Caco-2 (cell line): ENCODE results near the gene NOS1AP. TPM values are rescaled to one million over a fixed set of nuclear protein-coding genes. Genes with fewer than 3 reads are reported as not detected.

Experiments used
- BruUV-seq: library from RNA; stranded (reverse); fragments of 400-500 nt; replicated peaks from 2 replicates; lab custom pipeline; 2021; lab: Mats Ljungman, UMichigan
- CTCF ChIA-PET: fragments of 300-600 bp; sonication (Branson Sonifier 250); formaldehyde crosslinking; loops from one replicate; lab custom pipeline; 2022; ENCODE audit warnings: antibody characterized with exemption; lab: Charles Lee
- POLR2A ChIA-PET: fragments of 300-600 bp; sonication (Branson Sonifier 250); formaldehyde crosslinking; loops from one replicate; lab custom pipeline; 2022; ENCODE audit warnings: antibody characterized with exemption; lab: Charles Lee
- DNase-seq, 2 experiments: peaks; one replicate each; pipeline versions ENCODE4 v3.0.0 to v3.0.0-alpha.2; 2020 to 2022
- H3K27me3 ChIP-seq: replicated peaks from 2 replicates; pipeline ENCODE4 v1.6.0; 2011; ENCODE audit warnings: low read length; ENCODE audit not compliant: control insufficient read depth, insufficient read depth
- H3K36me3 ChIP-seq: 2 replicates; pipeline ENCODE4 v1.5.1; 2011; ENCODE audit warnings: low read length; ENCODE audit not compliant: control insufficient read depth, insufficient read depth
- H3K4me1 ChIP-seq: fragments of 250-450 bp; sonication (Bioruptor Pico); 2 replicates; pipeline ENCODE4 v1.5.1; 2020; ENCODE audit warnings: mild to moderate bottlenecking
- H3K4me3 ChIP-seq: 2 replicates; pipeline ENCODE4 v1.5.1; 2011; ENCODE audit warnings: low read depth, mild to moderate bottlenecking, control low read depth, low read length
- H3K9me3 ChIP-seq: fragments of 250-450 bp; sonication (Bioruptor Pico); 2 replicates; pipeline ENCODE4 v1.5.1; 2020; ENCODE audit warnings: mild to moderate bottlenecking, moderate library complexity
- H3K27ac Mint-ChIP-seq: one replicate; pipeline ENCODE4 v1.8.0; 2022; ENCODE audit warnings: mixed read lengths; ENCODE audit not compliant: unreplicated experiment
- H3K27me3 Mint-ChIP-seq: one replicate; pipeline ENCODE4 v1.8.0; 2022; ENCODE audit warnings: mixed read lengths; ENCODE audit not compliant: insufficient read depth, unreplicated experiment
- H3K36me3 Mint-ChIP-seq: one replicate; pipeline ENCODE4 v1.8.0; 2022; ENCODE audit warnings: mild to moderate bottlenecking, mixed read lengths; ENCODE audit not compliant: insufficient read depth, unreplicated experiment
- H3K4me1 Mint-ChIP-seq: one replicate; pipeline ENCODE4 v1.8.0; 2022; ENCODE audit warnings: low read depth, mixed read lengths; ENCODE audit not compliant: unreplicated experiment
- H3K4me3 Mint-ChIP-seq: one replicate; pipeline ENCODE4 v1.8.0; 2022; ENCODE audit warnings: mild to moderate bottlenecking, moderate library complexity, mixed read lengths; ENCODE audit not compliant: unreplicated experiment
- H3K9me3 Mint-ChIP-seq: one replicate; pipeline ENCODE4 v1.8.0; 2022; ENCODE audit warnings: mixed read lengths; ENCODE audit not compliant: unreplicated experiment
- CTCF ChIP-seq, 2 experiments: fragments of 200-600 bp in 1 of 2; IDR thresholded peaks; 1 replicate in 1 of 2; 2 replicates in 1 of 2; pipeline versions ENCODE4 v1.5.1 to v1.8.0; 2011 to 2022; ENCODE audit warnings: antibody characterized with exemption in 1 of 2, control low read depth in 1 of 2, inconsistent platforms in 1 of 2, low read depth in 1 of 2, low read length in 1 of 2, mild to moderate bottlenecking in 1 of 2, moderate library complexity in 1 of 2; ENCODE audit not compliant: insufficient read depth in 1 of 2, severe bottlenecking in 1 of 2, unreplicated experiment in 1 of 2
- intact Hi-C: fragments of 100-400 bp; cut with micrococcal nuclease; formaldehyde crosslinking; loops from one replicate; pipeline ENCODE4 v1.10.0; 2022; ENCODE audit not compliant: unreplicated experiment
- total RNA-seq: library from RNA; stranded (reverse); gene quantifications from 2 replicates; pipeline ENCODE4 v1.2.3, GENCODE V29; 2022

The NOS1AP gene
- total RNA-seq, 1 experiment from 2014 or later = 5.5 TPM

- Histone ChIP-seq H3K9me3 (no peaks in the 10 kb centered on the region), H3K27me3 (no peaks in the 10 kb centered on the region), H3K4me1 (no peaks in the 10 kb centered on the region), H3K36me3 (no peaks in the 10 kb centered on the region; the same call in 1 of the 2 replicates), H3K4me3 (no peak overlapping the region)
- H3K27me3 Mint-ChIP-seq = no peaks in the 10 kb centered on the region
- no peak for TF ChIP-seq CTCF (IDR thresholded peaks at IDR 0.05; ENCODE audit: insufficient read depth in 1 of 2, low read depth in 1 of 2, low read length in 1 of 2, severe bottlenecking in 1 of 2, unreplicated experiment in 1 of 2)
- CTCF ChIA-PET = interaction anchor here (1.5 kb wide), 1 partner anchor 9 kb away, joined by 3 read pairs; no protein-coding TSS in a partner anchor
- H3K4me3 Mint-ChIP-seq = peak overlapping the region; percentile 63
- intact Hi-C loops = no loop called here
- H3K36me3 Mint-ChIP-seq = no peaks in the 10 kb centered on the region
- no peak overlapping the region for H3K27ac Mint-ChIP-seq
- DNase-seq = no peak
- H3K4me1 Mint-ChIP-seq = no peaks in the 10 kb centered on the region
- POLR2A ChIA-PET = no interaction called here
- no TSS peak for BruUV-seq
- no peaks in the 10 kb centered on the region for H3K9me3 Mint-ChIP-seq
Measured at GRCh38 chr1:162366671-162367070, 297.2 kb downstream of the NOS1AP start.

GRCh38 chr1:162367073-162367472, 297.6 kb downstream of the NOS1AP start:
- intact Hi-C loops = no loop called here
- H3K4me1 Mint-ChIP-seq = no peaks in the 10 kb centered on the region

DNA sequence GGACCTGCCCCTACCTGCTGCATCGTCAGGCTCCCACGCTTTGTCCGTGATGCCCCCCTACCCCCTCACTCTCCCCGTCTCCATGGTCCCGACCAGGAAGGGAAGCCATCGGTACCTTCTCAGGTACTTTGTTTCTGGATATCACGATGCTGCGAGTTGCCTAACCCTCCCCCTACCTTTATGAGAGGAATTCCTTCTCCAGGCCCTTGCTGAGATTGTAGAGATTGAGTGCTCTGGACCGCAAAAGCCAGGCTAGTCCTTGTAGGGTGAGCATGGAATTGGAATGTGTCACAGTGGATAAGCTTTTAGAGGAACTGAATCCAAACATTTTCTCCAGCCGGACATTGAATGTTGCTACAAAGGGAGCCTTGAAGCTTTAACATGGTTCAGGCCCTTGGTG, 298.3 kb downstream of the NOS1AP start:
- ChIA-PET CTCF (interaction anchor here (1.0 kb wide), 1 partner anchor 10 kb away, joined by 3 read pairs; no protein-coding TSS in a partner anchor), POLR2A (no interaction called here)
- Mint-ChIP-seq H3K4me3 (peak overlapping the region; percentile 63), H3K36me3 (no peaks in the 10 kb centered on the region), H3K9me3 (no peaks in the 10 kb centered on the region), H3K27me3 (no peaks in the 10 kb centered on the region), H3K4me1 (peaks cover 6% of the 10 kb centered on the region), H3K27ac (no peak overlapping the region)
- Histone ChIP-seq H3K4me1 (no peaks in the 10 kb centered on the region; the same call in 1 of the 2 replicates), H3K4me3 (no peak overlapping the region), H3K9me3 (no peaks in the 10 kb centered on the region), H3K36me3 (no peaks in the 10 kb centered on the region; the same call in 1 of the 2 replicates), H3K27me3 (no peaks in the 10 kb centered on the region)
- no peak for TF ChIP-seq CTCF (IDR thresholded peaks at IDR 0.05; ENCODE audit: insufficient read depth in 1 of 2, low read depth in 1 of 2, low read length in 1 of 2, severe bottlenecking in 1 of 2, unreplicated experiment in 1 of 2)
- no peak for DNase-seq
- intact Hi-C loops = no loop called here
- no TSS peak for BruUV-seq

More at GRCh38 chr1:162367073-162367472, 297.6 kb downstream of the NOS1AP start:
- Histone ChIP-seq H3K9me3 (no peaks in the 10 kb centered on the region), H3K27me3 (no peaks in the 10 kb centered on the region), H3K36me3 (no peaks in the 10 kb centered on the region; the same call in 1 of the 2 replicates), H3K4me1 (no peaks in the 10 kb centered on the region), H3K4me3 (no peak overlapping the region)
- CTCF ChIA-PET = no interaction called here
- Mint-ChIP-seq H3K36me3 (no peaks in the 10 kb centered on the region), H3K4me3 (peak overlapping the region; percentile 63), H3K9me3 (no peaks in the 10 kb centered on the region), H3K27ac (no peak overlapping the region), H3K27me3 (no peaks in the 10 kb centered on the region)
- DNase-seq = no peak
- POLR2A ChIA-PET = no interaction called here
- no TSS peak for BruUV-seq
- TF ChIP-seq CTCF (IDR thresholded peaks at IDR 0.05; ENCODE audit: insufficient read depth in 1 of 2, low read depth in 1 of 2, low read length in 1 of 2, severe bottlenecking in 1 of 2, unreplicated experiment in 1 of 2) = no peak
